Cerebellar nuclear complex (tissue), 1 donor: ENCODE data around the gene FMN1.

Experiments used
- DNase-seq, 2 experiments: peaks; one replicate each; lab custom pipeline; 2025; lab: John Stamatoyannopoulos, UW

The FMN1 gene

GRCh38 chr15:32718821-32719716 is 475.4 kb downstream of the FMN1 start:
- no peak for DNase-seq

GRCh38 chr15:32718227-32718820 is 476.2 kb downstream of the FMN1 start:
- DNase-seq, result no peak

DNA sequence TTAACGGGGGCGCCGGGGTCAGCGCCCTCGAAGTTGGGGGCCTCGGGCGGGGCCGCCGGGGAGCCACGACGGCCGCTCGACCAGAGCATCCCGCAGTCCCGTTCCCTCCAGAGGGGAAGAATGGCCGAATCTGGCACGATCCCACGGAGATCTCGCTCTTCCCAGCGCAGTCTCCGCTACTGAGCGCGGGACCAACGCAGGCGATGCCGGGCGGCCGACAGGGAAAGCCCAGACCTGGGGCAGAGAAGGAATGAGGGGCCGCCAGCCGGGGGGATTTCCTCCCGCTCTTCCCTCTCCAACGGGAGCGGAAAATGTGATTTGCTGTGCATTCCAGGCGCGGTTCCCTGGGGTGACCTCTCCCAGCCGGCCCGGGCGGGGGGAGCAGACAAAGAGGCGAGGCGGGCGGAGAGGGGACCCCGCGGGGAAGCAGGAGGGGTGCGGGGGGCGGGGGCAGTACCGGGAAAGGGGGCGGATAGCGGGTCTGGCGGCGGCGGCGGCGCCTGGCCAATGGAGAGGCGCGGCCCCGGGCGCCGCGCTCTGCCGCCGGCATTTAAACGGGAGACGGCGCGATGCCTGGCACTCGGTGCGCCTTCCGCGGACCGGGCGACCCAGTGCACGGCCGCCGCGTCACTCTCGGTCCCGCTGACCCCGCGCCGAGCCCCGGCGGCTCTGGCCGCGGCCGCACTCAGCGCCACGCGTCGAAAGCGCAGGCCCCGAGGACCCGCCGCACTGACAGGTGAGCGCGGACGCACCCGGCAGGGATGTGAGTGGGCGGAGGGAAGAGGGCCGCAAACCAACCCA is 476.9 kb downstream of the FMN1 start, which contains the start of gene GREM1:
GREM1 (plus strand) TSS at position 579 of the 801 bp plus-strand sequence. CDS start 12,687 bp downstream, outside the sequence.
- no peak for DNase-seq

- no peak for DNase-seq
Measured at GRCh38 chr15:32716915-32717425, 477.5 kb downstream of the FMN1 start.

- DNase-seq, result no peak
Measured at GRCh38 chr15:32716216-32716914, 478.1 kb downstream of the FMN1 start.
